B cell (primary cell): ENCODE results near the gene PTGES3L. TPM values are rescaled to one million over a fixed set of nuclear protein-coding genes. Genes with fewer than 3 reads are reported as not detected.
A peak's percentile ranks its signal among the peaks of the same experiment; 100 is the strongest.

ENCODE experiments used
- ATAC-seq: fragments of 200-7000 bp; cut with Tn5 transposase; one replicate; pipeline ENCODE4 v1.10.0; 2021; ENCODE audit warnings: low read depth, mild to moderate bottlenecking, moderate number of reproducible peaks, moderate library complexity
- CTCF ChIA-PET: fragments of 350-600 bp; sonication (Branson Sonifier 250); formaldehyde crosslinking; loops from one replicate; lab custom pipeline; 2021; ENCODE audit warnings: antibody characterized with exemption, inconsistent platforms; lab: Charles Lee
- POLR2A ChIA-PET: fragments of 350-600 bp; sonication (Branson Sonifier 250); formaldehyde crosslinking; loops from one replicate; lab custom pipeline; 2021; ENCODE audit warnings: antibody characterized with exemption; lab: Charles Lee
- DNase-seq: peaks from one replicate; pipeline ENCODE4 v3.0.0; 2013
- H2AFZ ChIP-seq: 2 replicates; pipeline ENCODE4 v1.6.1; 2012; ENCODE audit warnings: mild to moderate bottlenecking, low read depth, low read length; ENCODE audit not compliant: insufficient read depth, poor library complexity, severe bottlenecking
- H3K27ac ChIP-seq, 2 donors: 1 replicate in 1 of 2; 2 replicates in 1 of 2; pipeline ENCODE4 v1.5.1; 2012 to 2013; ENCODE audit warnings: low read length in 2 of 2, mild to moderate bottlenecking in 2 of 2, moderate library complexity in 1 of 2
- H3K27me3 ChIP-seq, 4 experiments: fragments of 200-600 bp in 1 of 4; sonication (generic) in 1 of 4; replicated peaks in 1 of 4; 1 replicate in 2 of 4; 2 replicates in 2 of 4; pipeline versions ENCODE4 v1.6.1 to v1.7.0; 2013 to 2016; ENCODE audit warnings: low read length in 3 of 4, mild to moderate bottlenecking in 2 of 4, mixed read lengths in 1 of 4, moderate library complexity in 1 of 4; ENCODE audit not compliant: insufficient read depth in 4 of 4, control insufficient read depth in 3 of 4; ENCODE audit errors: control extremely low read depth in 1 of 4
- H3K36me3 ChIP-seq, 2 experiments: replicated peaks in 1 of 2; 1 replicate in 1 of 2; 2 replicates in 1 of 2; pipeline versions ENCODE4 v1.6.1 to v1.7.1; 2013; ENCODE audit warnings: low read length in 1 of 2; ENCODE audit not compliant: insufficient read depth in 2 of 2, control insufficient read depth in 1 of 2; ENCODE audit errors: control extremely low read depth in 1 of 2, extremely low read depth in 1 of 2
- H3K4me1 ChIP-seq, 2 donors: fragments of 200-600 bp in 1 of 2; sonication (generic) in 1 of 2; 1 replicate in 1 of 2; 2 replicates in 1 of 2; pipeline versions ENCODE4 v1.5.1 to v1.6.1; 2013 to 2017; ENCODE audit warnings: low read length in 2 of 2; ENCODE audit not compliant: control insufficient read depth in 2 of 2, insufficient read depth in 2 of 2
- H3K4me2 ChIP-seq: replicated peaks from 2 replicates; pipeline ENCODE3; 2012; ENCODE audit warnings: mild to moderate bottlenecking, low read depth, low read length; ENCODE audit not compliant: poor library complexity, severe bottlenecking
- H3K4me3 ChIP-seq, 5 experiments: fragments of 200-600 bp in 1 of 5; sonication (generic) in 1 of 5; 1 replicate in 3 of 5; 2 replicates in 2 of 5; pipeline versions ENCODE4 v1.5.1 to v1.7.0; 2011 to 2016; ENCODE audit warnings: low read length in 4 of 5, mild to moderate bottlenecking in 4 of 5, low read depth in 2 of 5, control low read depth in 1 of 5, moderate library complexity in 1 of 5; ENCODE audit not compliant: insufficient read depth in 1 of 5; ENCODE audit errors: control extremely low read depth in 1 of 5, extremely low read depth in 1 of 5
- H3K79me2 ChIP-seq: fragments of 200-600 bp; sonication (generic); one replicate; pipeline ENCODE4 v1.6.0; 2016; ENCODE audit warnings: low read length; ENCODE audit not compliant: control insufficient read depth, insufficient read depth
- H3K9ac ChIP-seq: fragments of 200-600 bp; sonication (generic); 2 replicates; pipeline ENCODE4 v1.6.1; 2017; ENCODE audit warnings: mild to moderate bottlenecking, low read length, moderate library complexity
- H3K9me3 ChIP-seq, 3 donors: one replicate each; pipeline versions ENCODE4 v1.6.1 to v1.7.1; 2013; ENCODE audit warnings: low read length in 2 of 3; ENCODE audit not compliant: control insufficient read depth in 2 of 3, insufficient read depth in 1 of 3; ENCODE audit errors: control extremely low read depth in 1 of 3
- H4K20me1 ChIP-seq: 2 replicates; pipeline ENCODE4 v1.6.0; 2012; ENCODE audit warnings: mild to moderate bottlenecking, low read length; ENCODE audit not compliant: insufficient read depth, control insufficient read depth, poor library complexity, severe bottlenecking
- H3K27ac Mint-ChIP-seq: one replicate; pipeline ENCODE4 v1.8.0; 2021; ENCODE audit warnings: mixed read lengths
- H3K27me3 Mint-ChIP-seq: one replicate; pipeline ENCODE4 v1.8.0; 2021; ENCODE audit warnings: mixed read lengths
- H3K4me1 Mint-ChIP-seq: one replicate; pipeline ENCODE4 v1.8.0; 2021; ENCODE audit warnings: mixed read lengths
- H3K4me3 Mint-ChIP-seq: one replicate; pipeline ENCODE4 v1.8.0; 2021; ENCODE audit warnings: mixed read lengths
- H3K9me3 Mint-ChIP-seq: one replicate; pipeline ENCODE4 v1.8.0; 2022; ENCODE audit warnings: mixed read lengths; ENCODE audit not compliant: insufficient read depth
- EZH2 ChIP-seq: IDR thresholded peaks from 2 replicates; pipeline ENCODE4 v1.6.1; 2012; ENCODE audit warnings: borderline replicate concordance, low read depth, mild to moderate bottlenecking, moderate library complexity, low read length; ENCODE audit not compliant: insufficient read depth, poor library complexity, severe bottlenecking
- WGBS: methylation state at CpG from one replicate; pipeline ENCODE4 v1.1.5; 2013; ENCODE audit warnings: missing lambda C conversion rate; ENCODE audit not compliant: insufficient coverage; 5-methylcytosine and 5-hydroxymethylcytosine counted together
- intact Hi-C: fragments of 100-400 bp; cut with micrococcal nuclease; formaldehyde crosslinking; loops from one replicate; pipeline ENCODE4 v1.10.0; 2022
- polyA plus RNA-seq: library from polyadenylated mRNA; depleted of rRNA; stranded (reverse); fragments of >200 nt; gene quantifications from 2 replicates; pipeline ENCODE4 v1.2.3, GENCODE V29; 2012
- total RNA-seq, 2 donors: library from RNA; stranded (reverse); fragments of 120-200 nt in 1 of 2; gene quantifications; 1 replicate in 1 of 2; 2 replicates in 1 of 2; pipeline versions ENCODE4 v1.2.3 to v1.2.4, GENCODE V29; 2013 to 2022
- TF ChIP-seq, protein P1 (sequence below): fragments of 200-600 bp; IDR thresholded peaks from one replicate; pipeline ENCODE4 v1.8.0; 2022; ENCODE audit warnings: antibody characterized with exemption, mild to moderate bottlenecking

The PTGES3L gene
- total and polyA plus RNA-seq, 2 donors (not counting 1 experiment from before 2014, with no cell fraction given) = 0.94 to 1.0 TPM

DNA sequence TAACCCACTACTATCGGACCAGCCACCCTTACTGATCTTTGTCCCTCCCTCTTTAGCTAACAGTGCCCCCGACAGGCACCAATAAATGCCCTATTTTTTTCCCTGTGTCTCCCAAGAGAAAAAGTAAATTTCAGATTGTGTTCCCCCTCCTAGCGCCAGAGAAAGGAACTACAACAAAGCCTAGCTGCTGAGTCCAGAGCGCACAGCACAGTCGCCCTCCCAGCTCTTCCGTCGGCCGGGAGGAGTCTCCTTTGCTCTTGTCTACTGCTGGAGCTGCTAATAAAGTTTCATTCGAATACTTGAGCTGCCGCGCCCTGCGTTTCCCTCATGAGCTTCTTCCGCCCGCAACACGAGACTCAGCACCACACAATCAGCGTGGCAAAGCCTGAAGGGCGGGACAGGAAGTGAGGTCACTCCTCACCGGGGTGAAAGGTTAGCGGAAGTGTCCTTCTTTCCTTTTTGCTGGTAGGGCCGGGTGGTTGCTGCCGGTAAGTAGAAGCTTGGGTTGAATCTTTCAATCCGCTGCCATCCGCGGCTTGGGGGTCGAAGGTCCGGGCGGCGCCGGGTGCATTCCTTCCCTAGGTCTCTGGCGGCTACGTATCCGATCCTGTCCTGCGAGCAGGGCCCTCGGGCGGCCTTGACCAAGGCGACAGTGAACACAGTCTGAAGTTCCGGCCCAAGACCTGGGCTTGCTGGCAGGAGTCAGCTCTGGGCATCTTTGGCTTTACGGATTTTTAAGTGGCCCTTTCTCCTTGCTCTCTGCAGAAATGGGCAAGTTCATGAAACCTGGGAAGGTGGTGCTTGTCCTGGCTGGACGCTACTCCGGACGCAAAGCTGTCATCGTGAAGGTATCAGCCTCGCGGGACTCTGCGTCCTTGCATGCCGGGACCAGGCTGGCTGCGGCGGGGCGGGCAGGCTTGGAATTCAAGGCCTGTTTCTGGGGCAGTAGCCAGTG, 18.4 kb upstream of the PTGES3L start, which contains the start of gene RPL27:
Gene RPL27, plus strand, starts transcription at position 436 of the 955 bp plus-strand sequence. Its CDS starts 332 bp downstream, at position 768.
- Histone ChIP-seq H3K4me3 (peak within 1 kb of the TSS; percentile 70 to 94 (median 84)), H3K27ac (peak within 1 kb of the TSS; percentile 89 to 96), H2AFZ (peak within 1 kb of the TSS; percentile 83), H3K36me3 (peaks cover 2 to 37% of the 10 kb centered on the region in 2 experiments), H3K4me2 (peak within 1 kb of the TSS; percentile 77), H3K27me3 (no peaks in the 10 kb centered on the region), H3K79me2 (peaks cover 17% of the 10 kb centered on the region), H3K9me3 (no peaks in the 10 kb centered on the region), H3K9ac (peak within 1 kb of the TSS; percentile 98), H4K20me1 (peaks cover 16% of the 10 kb centered on the region), H3K4me1 (peaks cover 20 to 22% of the 10 kb centered on the region in 2 donors)
- Mint-ChIP-seq H3K9me3 (no peaks in the 10 kb centered on the region), H3K27ac (peak within 1 kb of the TSS; percentile 88), H3K4me3 (peak within 1 kb of the TSS; percentile 96), H3K4me1 (peaks cover 37% of the 10 kb centered on the region), H3K27me3 (no peaks in the 10 kb centered on the region)
- DNase-seq (peak; percentile 99), ATAC-seq (peak; percentile 94)
- WGBS = under 1% methylated on average over 47 of the region's 49 CpGs
- no peak for TF ChIP-seq EZH2
- TF ChIP-seq, protein P1, sequence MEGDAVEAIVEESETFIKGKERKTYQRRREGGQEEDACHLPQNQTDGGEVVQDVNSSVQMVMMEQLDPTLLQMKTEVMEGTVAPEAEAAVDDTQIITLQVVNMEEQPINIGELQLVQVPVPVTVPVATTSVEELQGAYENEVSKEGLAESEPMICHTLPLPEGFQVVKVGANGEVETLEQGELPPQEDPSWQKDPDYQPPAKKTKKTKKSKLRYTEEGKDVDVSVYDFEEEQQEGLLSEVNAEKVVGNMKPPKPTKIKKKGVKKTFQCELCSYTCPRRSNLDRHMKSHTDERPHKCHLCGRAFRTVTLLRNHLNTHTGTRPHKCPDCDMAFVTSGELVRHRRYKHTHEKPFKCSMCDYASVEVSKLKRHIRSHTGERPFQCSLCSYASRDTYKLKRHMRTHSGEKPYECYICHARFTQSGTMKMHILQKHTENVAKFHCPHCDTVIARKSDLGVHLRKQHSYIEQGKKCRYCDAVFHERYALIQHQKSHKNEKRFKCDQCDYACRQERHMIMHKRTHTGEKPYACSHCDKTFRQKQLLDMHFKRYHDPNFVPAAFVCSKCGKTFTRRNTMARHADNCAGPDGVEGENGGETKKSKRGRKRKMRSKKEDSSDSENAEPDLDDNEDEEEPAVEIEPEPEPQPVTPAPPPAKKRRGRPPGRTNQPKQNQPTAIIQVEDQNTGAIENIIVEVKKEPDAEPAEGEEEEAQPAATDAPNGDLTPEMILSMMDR = peak; percentile 89
- ChIA-PET POLR2A (interaction anchor here (0.6 to 2.3 kb wide), 24 partner anchors 9 to 486 kb away, joined by 3 to 24 read pairs (median 6); partner anchors contain the start of genes AARSD1, BRCA1, DHX8 and IFI35), CTCF (interaction anchor here (0.6 to 3.8 kb wide), 36 partner anchors 8 to 549 kb away, joined by 3 to 54 read pairs (median 4); partner anchors contain the start of genes AARSD1, AOC2, BECN1 and DHX8)
- intact Hi-C loops = loop anchor here (1.0 to 10.0 kb wide), 15 partner anchors 8 to 611 kb away; partner anchors contain the start of genes AARSD1, BRCA1, DHX8 and IFI35
